Left hindlimb (tissue), 1 donor: ENCODE measurements around the gene TTYH1.
"Not testable (repeated sequence)": the region's sequence is repeated elsewhere in the genome, so short reads cannot be mapped to it uniquely, and the experiment has no call there.

Experiments
- DNase-seq: peaks from one replicate; pipeline ENCODE4 v3.0.0-alpha.2; 2018

The TTYH1 gene

GRCh38 chr19:54415208-54415900 lies at the start of gene TTYH1:
Gene TTYH1, plus strand, starts transcription at chr19:54415464. Its CDS starts 89 bp downstream, at chr19:54415553.
- no peak for DNase-seq

- DNase-seq = not testable (repeated sequence)
Observed at GRCh38 chr19:54365798-54366197, 49.5 kb upstream of the TTYH1 start.

GRCh38 chr19:54366811-54367210 lies 48.5 kb upstream of the TTYH1 start:
- DNase-seq = no peak

GRCh38 chr19:54369082-54369687 lies 46.1 kb upstream of the TTYH1 start:
- no peak for DNase-seq

GRCh38 chr19:54369688-54370433 lies 45.4 kb upstream of the TTYH1 start:
- not testable (repeated sequence) for DNase-seq

- DNase-seq = not testable (repeated sequence)
Observed at GRCh38 chr19:54370434-54370796, 44.8 kb upstream of the TTYH1 start.

GRCh38 chr19:54371453-54371852 lies 43.8 kb upstream of the TTYH1 start:
- DNase-seq = not testable (repeated sequence)

GRCh38 chr19:54373781-54374631 lies 41.3 kb upstream of the TTYH1 start:
- DNase-seq = no peak

GRCh38 chr19:54375181-54375938 lies 39.9 kb upstream of the TTYH1 start:
- DNase-seq = not testable (repeated sequence)

- DNase-seq = no peak
Observed at GRCh38 chr19:54376610-54377285, 38.5 kb upstream of the TTYH1 start.

GRCh38 chr19:54379187-54379678 lies 36.0 kb upstream of the TTYH1 start:
- no peak for DNase-seq

GRCh38 chr19:54380897-54381296 lies 34.4 kb upstream of the TTYH1 start:
- no peak for DNase-seq

GRCh38 chr19:54382041-54382440 lies 33.2 kb upstream of the TTYH1 start:
- not testable (repeated sequence) for DNase-seq

- DNase-seq = no peak
Observed at GRCh38 chr19:54383330-54383729, 31.9 kb upstream of the TTYH1 start.

- DNase-seq = no peak
Observed at GRCh38 chr19:54387991-54388801, 27.1 kb upstream of the TTYH1 start.

- no peak for DNase-seq
Observed at GRCh38 chr19:54388802-54389139, 26.5 kb upstream of the TTYH1 start.

GRCh38 chr19:54389553-54389952 lies 25.7 kb upstream of the TTYH1 start:
- no peak for DNase-seq

- peak; percentile 60 for DNase-seq
Observed at GRCh38 chr19:54390942-54391577, 24.2 kb upstream of the TTYH1 start.

- no peak for DNase-seq
Observed at GRCh38 chr19:54391589-54392061, 23.6 kb upstream of the TTYH1 start.

- no peak for DNase-seq
Observed at GRCh38 chr19:54392105-54392504, 23.2 kb upstream of the TTYH1 start.
